Activated CD4-positive, alpha-beta T cell treated with anti-CD3 and anti-CD28 coated beads, Interleukin-2, amount 10 ng/mL, durations not matched to agents 7 days and 5 days (primary cell): ENCODE measurements around the gene HIC2. TPM values are rescaled to one million over a fixed set of nuclear protein-coding genes. Genes with fewer than 3 reads are reported as not detected.
A peak's percentile ranks its signal among the peaks of the same experiment; 100 is the strongest.
"Not testable (repeated sequence)": the region's sequence is repeated elsewhere in the genome, so short reads cannot be mapped to it uniquely, and the experiment has no call there.

Source experiments
- CTCF ChIA-PET: fragments of 350-600 bp; sonication (Branson Sonifier 250); formaldehyde crosslinking; loops from one replicate; lab custom pipeline; 2021; ENCODE audit warnings: antibody characterized with exemption; lab: Charles Lee
- POLR2A ChIA-PET: fragments of 350-600 bp; sonication (Branson Sonifier 250); formaldehyde crosslinking; loops from one replicate; lab custom pipeline; 2021; ENCODE audit warnings: antibody characterized with exemption; lab: Charles Lee
- DNase-seq: peaks from one replicate; pipeline ENCODE4 v3.0.0-alpha.2; 2020
- H3K27ac Mint-ChIP-seq: one replicate; pipeline ENCODE4 v1.8.0; 2021; ENCODE audit warnings: mild to moderate bottlenecking, moderate library complexity, mixed read lengths
- H3K27me3 Mint-ChIP-seq: one replicate; pipeline ENCODE4 v1.8.0; 2021; ENCODE audit warnings: mixed read lengths
- H3K36me3 Mint-ChIP-seq: one replicate; pipeline ENCODE4 v1.8.0; 2021; ENCODE audit warnings: low read depth, mixed read lengths
- H3K4me1 Mint-ChIP-seq: one replicate; pipeline ENCODE4 v1.8.0; 2021; ENCODE audit warnings: mixed read lengths
- H3K4me3 Mint-ChIP-seq: one replicate; pipeline ENCODE4 v1.8.0; 2021; ENCODE audit warnings: mild to moderate bottlenecking, moderate library complexity, mixed read lengths
- H3K9me3 Mint-ChIP-seq: one replicate; pipeline ENCODE4 v1.8.0; 2021; ENCODE audit warnings: mixed read lengths
- total RNA-seq, 2 experiments: library from RNA; stranded (reverse); gene quantifications; one replicate each; pipeline ENCODE4 v1.2.3, GENCODE V29; 2021

The HIC2 gene
- total RNA-seq, 2 experiments from 2014 or later = 5.1 to 5.5 TPM

DNA sequence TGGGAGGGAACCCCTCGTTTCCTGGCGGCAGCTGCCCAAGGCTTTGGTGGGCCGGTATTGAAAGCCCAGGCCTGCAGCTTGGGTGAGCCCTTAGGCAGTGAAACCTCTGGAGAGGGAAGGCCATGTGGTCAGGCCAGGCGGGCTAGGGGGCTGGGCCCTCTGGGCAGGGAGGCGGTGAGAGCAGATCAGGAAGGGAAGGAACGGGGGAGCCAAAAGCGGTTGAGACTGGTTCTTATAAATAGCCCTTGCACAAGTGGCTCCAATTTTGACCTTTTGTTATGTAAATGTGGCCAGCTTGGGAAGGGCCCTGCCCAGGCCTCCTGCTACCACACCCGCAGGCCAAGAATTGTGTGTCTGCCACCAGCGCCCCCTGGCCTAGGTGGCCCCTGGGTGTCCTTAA lies 25.0 kb downstream of the HIC2 start:
- H3K27me3 Mint-ChIP-seq, H3K4me3 Mint-ChIP-seq, H3K27ac Mint-ChIP-seq, H3K4me1 Mint-ChIP-seq, H3K36me3 Mint-ChIP-seq, POLR2A ChIA-PET, CTCF ChIA-PET, H3K9me3 Mint-ChIP-seq, DNase-seq: not testable (repeated sequence)

DNA sequence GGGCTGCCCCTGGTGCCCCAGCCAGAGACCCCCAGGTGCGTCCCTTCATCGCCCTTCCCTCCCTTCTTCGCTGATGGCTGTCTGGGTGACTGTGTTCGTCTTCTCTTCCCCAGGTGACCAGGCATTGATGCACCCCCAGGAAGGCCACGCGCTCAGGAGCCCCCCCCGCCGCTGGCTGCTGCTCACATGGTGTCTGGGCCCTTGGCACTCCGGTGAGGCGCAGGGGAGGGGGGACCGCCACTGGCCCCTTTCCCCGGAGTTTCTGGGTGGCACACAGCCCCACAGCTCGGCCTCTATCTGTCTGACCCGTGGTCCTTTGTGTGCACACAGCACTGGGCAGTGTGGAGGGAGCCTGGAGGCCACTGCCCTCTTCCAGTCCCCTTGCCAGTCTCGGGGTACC lies 25.5 kb downstream of the HIC2 start:
- H3K9me3 Mint-ChIP-seq, DNase-seq, H3K4me3 Mint-ChIP-seq, H3K27ac Mint-ChIP-seq, H3K4me1 Mint-ChIP-seq, H3K36me3 Mint-ChIP-seq, H3K27me3 Mint-ChIP-seq, CTCF ChIA-PET, POLR2A ChIA-PET: not testable (repeated sequence)

- no peaks in the 10 kb centered on the region for H3K9me3 Mint-ChIP-seq
- H3K36me3 Mint-ChIP-seq = peaks cover 3% of the 10 kb centered on the region
- POLR2A ChIA-PET = no interaction called here
- peak; percentile 3 for DNase-seq
- CTCF ChIA-PET = no interaction called here
- no peak overlapping the region for H3K4me3 Mint-ChIP-seq
- no peaks in the 10 kb centered on the region for H3K27me3 Mint-ChIP-seq
- peak overlapping the region; percentile 25 for H3K27ac Mint-ChIP-seq
- H3K4me1 Mint-ChIP-seq = no peaks in the 10 kb centered on the region
These were observed 26.0 kb downstream of the HIC2 start for GRCh38 chr22:21443057-21443734.

- H3K27ac Mint-ChIP-seq = no peak overlapping the region
- no peaks in the 10 kb centered on the region for H3K4me1 Mint-ChIP-seq
- peaks cover 3% of the 10 kb centered on the region for H3K36me3 Mint-ChIP-seq
- H3K27me3 Mint-ChIP-seq = no peaks in the 10 kb centered on the region
- DNase-seq = peak; percentile 1
- no peaks in the 10 kb centered on the region for H3K9me3 Mint-ChIP-seq
- CTCF ChIA-PET = no interaction called here
- H3K4me3 Mint-ChIP-seq = no peak overlapping the region
- POLR2A ChIA-PET = no interaction called here
These were observed 26.7 kb downstream of the HIC2 start for GRCh38 chr22:21443735-21444421.

- no peak overlapping the region for H3K4me3 Mint-ChIP-seq
- H3K27me3 Mint-ChIP-seq = no peaks in the 10 kb centered on the region
- H3K4me1 Mint-ChIP-seq = no peaks in the 10 kb centered on the region
- peak; percentile 4 for DNase-seq
- no peak overlapping the region for H3K27ac Mint-ChIP-seq
- ChIA-PET CTCF (no interaction called here), POLR2A (no interaction called here)
- peaks cover 3% of the 10 kb centered on the region for H3K36me3 Mint-ChIP-seq
- no peaks in the 10 kb centered on the region for H3K9me3 Mint-ChIP-seq
These were observed 27.7 kb downstream of the HIC2 start for GRCh38 chr22:21444701-21445436.

DNA sequence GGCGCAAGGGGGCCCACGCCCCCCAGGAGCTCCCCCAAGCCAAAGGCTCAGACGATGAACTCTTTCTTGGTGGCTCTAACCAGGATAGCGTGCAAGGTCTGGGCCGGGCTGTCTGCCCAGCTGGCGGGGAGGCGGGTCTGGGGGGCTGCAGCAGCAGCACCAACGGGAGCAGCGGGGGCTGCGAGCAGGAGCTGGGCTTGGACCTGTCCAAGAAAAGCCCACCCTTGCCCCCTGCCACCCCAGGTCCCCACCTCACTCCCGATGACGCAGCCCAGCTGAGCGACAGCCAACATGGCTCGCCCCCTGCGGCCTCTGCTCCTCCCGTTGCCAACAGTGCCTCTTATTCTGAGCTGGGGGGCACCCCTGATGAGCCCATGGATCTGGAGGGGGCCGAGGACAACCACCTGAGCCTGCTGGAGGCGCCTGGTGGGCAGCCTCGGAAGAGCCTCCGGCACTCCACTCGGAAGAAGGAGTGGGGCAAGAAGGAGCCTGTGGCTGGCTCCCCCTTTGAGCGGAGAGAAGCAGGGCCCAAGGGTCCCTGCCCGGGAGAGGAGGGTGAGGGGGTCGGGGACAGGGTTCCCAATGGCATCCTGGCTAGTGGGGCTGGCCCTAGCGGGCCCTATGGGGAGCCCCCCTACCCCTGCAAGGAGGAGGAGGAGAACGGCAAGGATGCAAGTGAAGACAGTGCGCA lies 28.4 kb downstream of the HIC2 start:
- Mint-ChIP-seq H3K27me3 (no peaks in the 10 kb centered on the region), H3K27ac (no peak overlapping the region), H3K4me3 (no peak overlapping the region), H3K4me1 (no peaks in the 10 kb centered on the region), H3K9me3 (no peaks in the 10 kb centered on the region), H3K36me3 (peaks cover 3% of the 10 kb centered on the region)
- DNase-seq = peak; percentile 4
- ChIA-PET POLR2A (no interaction called here), CTCF (no interaction called here)

DNA sequence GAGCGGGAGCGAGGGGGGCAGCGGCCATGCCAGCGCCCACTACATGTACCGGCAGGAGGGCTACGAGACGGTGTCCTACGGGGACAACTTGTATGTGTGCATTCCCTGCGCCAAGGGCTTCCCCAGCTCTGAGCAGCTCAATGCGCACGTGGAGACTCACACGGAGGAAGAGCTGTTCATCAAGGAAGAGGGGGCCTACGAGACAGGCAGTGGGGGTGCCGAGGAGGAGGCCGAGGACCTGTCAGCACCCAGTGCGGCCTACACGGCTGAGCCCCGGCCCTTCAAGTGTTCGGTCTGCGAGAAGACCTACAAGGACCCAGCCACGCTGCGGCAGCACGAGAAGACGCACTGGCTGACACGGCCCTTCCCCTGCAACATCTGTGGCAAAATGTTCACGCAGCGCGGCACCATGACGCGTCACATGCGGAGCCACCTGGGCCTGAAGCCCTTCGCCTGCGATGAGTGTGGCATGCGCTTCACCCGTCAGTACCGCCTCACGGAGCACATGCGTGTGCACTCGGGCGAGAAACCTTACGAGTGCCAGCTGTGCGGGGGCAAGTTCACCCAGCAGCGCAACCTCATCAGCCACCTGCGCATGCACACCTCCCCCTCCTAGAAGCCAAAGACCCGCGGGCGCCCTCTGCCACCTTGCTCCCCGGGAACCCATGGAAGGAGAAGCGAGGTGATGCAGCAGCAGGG lies 29.1 kb downstream of the HIC2 start:
- peak; percentile 3 for DNase-seq

GRCh38 chr22:21446827-21447690 lies 29.9 kb downstream of the HIC2 start:
- POLR2A ChIA-PET = no interaction called here
- H3K4me1 Mint-ChIP-seq = no peaks in the 10 kb centered on the region
- H3K27ac Mint-ChIP-seq = no peak overlapping the region
- H3K27me3 Mint-ChIP-seq = no peaks in the 10 kb centered on the region
- H3K4me3 Mint-ChIP-seq = no peak overlapping the region
- H3K36me3 Mint-ChIP-seq = peaks cover 3% of the 10 kb centered on the region
- peak; percentile 1 for DNase-seq
- CTCF ChIA-PET = no interaction called here
- no peaks in the 10 kb centered on the region for H3K9me3 Mint-ChIP-seq

More for the DNA sequence above, 29.1 kb downstream of the HIC2 start:
- POLR2A ChIA-PET = no interaction called here
- Mint-ChIP-seq H3K4me1 (no peaks in the 10 kb centered on the region), H3K4me3 (no peak overlapping the region), H3K36me3 (peaks cover 3% of the 10 kb centered on the region), H3K9me3 (no peaks in the 10 kb centered on the region), H3K27ac (no peak overlapping the region), H3K27me3 (no peaks in the 10 kb centered on the region)
- CTCF ChIA-PET = no interaction called here

DNA sequence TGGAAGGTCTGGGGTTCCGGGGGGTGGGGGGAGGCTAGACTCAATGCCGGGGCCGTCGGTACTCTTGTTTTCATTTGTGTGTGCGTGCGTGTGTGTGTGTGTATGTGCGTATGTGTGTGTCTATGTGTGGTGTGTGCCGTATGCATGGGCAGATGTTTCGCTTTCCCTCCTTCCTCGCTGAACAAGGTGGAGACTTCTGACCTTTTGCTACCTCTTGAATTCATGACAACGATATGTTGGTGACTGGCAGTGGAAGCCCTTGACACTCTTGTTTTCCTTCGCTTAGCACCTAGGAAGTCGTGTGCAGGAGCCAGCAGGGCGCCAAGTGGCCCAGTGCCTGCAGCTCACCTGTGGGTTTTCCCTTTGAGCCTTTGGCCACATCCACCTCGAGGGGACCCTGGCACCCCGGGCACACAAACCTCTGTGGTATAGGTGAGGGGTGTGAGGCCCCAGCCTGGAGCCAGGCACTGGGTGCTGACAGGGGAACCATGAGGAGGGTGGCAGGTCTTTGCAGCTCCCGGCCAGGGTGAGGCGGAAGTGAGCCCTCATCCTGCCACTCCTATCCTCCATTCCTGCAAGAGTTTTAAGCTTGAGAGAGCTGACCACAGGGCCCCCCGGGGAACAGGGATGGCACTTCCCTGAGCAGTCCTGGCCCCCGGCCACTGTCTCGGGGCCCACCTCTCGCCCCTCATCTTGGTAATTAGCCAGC lies 30.7 kb downstream of the HIC2 start:
- POLR2A ChIA-PET = no interaction called here
- Mint-ChIP-seq H3K4me1 (no peaks in the 10 kb centered on the region), H3K36me3 (peaks cover 3% of the 10 kb centered on the region), H3K9me3 (no peaks in the 10 kb centered on the region), H3K27me3 (no peaks in the 10 kb centered on the region), H3K4me3 (no peak overlapping the region), H3K27ac (peak overlapping the region; percentile 54)
- CTCF ChIA-PET = interaction anchor here (1.0 kb wide), 1 partner anchor 120 kb away, joined by 3 read pairs; no protein-coding TSS in a partner anchor
- DNase-seq = peak; percentile 5

DNA sequence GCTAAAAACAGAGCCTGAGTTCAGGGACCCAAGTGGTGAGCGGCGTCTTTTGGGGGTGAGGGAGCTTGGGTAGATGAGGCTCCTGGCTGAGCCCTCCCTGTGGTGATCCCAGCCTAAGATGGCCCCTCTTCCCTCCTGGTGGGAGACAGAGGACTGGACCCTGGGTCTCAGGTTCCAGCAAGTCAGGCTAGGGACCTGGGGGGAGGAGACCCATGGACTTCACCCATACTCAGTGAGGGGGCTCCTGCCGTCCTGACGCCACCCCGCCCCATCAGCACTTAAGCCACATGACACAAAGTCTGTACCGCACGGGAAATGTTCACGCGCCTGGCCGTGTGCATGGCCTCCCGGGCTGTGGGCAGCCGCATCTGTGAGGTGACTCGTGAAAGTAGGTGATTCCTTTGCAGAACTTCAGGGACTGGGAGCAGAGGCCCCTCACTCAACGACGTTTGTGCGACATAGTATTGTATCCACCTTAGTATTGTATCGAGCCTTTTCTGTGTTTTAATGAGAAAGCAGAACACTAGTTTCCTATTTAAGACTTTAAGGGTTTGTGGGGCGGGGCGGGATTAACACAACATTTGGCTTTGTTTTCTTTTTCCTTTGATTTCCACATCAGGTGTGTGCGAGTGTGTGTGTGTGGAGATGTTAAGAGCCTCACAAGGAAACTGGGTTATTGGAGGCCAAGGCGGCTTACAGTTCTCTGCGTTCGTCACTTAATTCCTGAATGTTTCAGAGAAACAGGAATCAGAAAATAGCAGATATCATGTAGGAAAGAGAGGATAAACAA lies 31.7 kb downstream of the HIC2 start:
- POLR2A ChIA-PET = no interaction called here
- Mint-ChIP-seq H3K27ac (no peak overlapping the region), H3K4me1 (no peaks in the 10 kb centered on the region), H3K36me3 (peaks cover 3% of the 10 kb centered on the region), H3K4me3 (no peak overlapping the region), H3K27me3 (no peaks in the 10 kb centered on the region), H3K9me3 (no peaks in the 10 kb centered on the region)
- CTCF ChIA-PET = interaction anchor here (0.6 to 1.0 kb wide), 2 partner anchors 119 to 595 kb away, joined by 3 read pairs; no protein-coding TSS in a partner anchor
- DNase-seq = peak; percentile 4
